Epithelial cell of esophagus (primary cell): ENCODE results near the gene VRK1.

Experiments
- DNase-seq: peaks from one replicate; pipeline ENCODE4 v3.0.0; 2010; ENCODE audit warnings: low read depth
- H3K4me3 ChIP-seq: 2 replicates; pipeline ENCODE4 v1.5.1; 2011; ENCODE audit warnings: mild to moderate bottlenecking, low read length, control low read depth
- CTCF ChIP-seq: IDR thresholded peaks from 2 replicates; pipeline ENCODE4 v1.5.1; 2011; ENCODE audit warnings: low read depth, mild to moderate bottlenecking, low read length, control low read depth, inconsistent platforms; ENCODE audit not compliant: insufficient read depth; ENCODE audit errors: missing control alignments

The VRK1 gene

GRCh38 chr14:96930526-96930925 lies 133.3 kb downstream of the VRK1 start:
- TF ChIP-seq CTCF = no peak
- no peak for DNase-seq
- H3K4me3 ChIP-seq = no peak overlapping the region
